Measurements from ENCODE around the gene TLX1. TPM values are rescaled to one million over a fixed set of nuclear protein-coding genes. Genes with fewer than 3 reads are reported as not detected.
"Not testable (repeated sequence)": the region's sequence is repeated elsewhere in the genome, so short reads cannot be mapped to it uniquely, and the experiment has no call there.

The TLX1 gene
- total RNA-seq, 4 donors from 2014 or later, result not detected

DNA sequence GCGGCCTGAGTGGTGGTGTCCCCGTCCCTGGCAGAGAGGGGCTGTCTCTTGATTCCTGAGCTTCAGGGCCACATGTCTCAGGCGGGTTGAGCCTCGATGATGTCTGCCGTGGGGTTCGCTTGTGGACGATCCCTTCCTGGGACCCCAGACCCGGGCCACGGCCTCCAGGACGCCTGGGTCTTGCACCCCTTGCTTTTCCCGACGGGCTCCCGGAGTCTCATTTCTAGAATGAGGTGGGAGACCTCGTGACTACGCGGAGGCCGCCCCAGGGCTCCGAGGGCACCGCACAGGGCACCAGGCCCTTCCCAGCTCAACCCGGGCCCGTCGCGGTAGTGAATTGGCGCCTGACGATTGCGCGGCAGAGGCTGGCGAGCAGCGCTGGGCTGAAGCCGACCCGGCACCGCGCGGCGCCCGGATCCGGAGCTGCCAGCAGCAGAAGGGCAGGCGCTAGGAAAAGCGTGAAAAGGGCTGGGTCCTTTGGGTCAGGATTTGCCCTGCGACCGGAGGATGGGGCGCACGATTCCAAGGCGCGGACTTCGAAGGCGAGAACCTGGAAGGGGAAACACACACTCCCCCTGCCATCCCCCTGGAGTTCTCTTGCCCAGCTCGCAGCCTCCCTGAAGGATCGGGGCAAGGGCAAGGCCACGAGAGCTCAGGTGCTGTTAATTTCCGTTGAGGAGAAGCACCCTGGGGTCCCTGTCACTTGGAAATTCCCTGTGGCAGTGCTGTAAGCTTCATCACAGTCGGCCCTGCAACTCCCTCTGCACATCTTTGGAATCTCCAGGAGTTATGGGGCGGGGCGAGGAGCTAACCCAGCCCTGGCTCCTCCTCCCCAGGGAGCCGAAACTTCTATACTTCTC is 15.5 kb downstream of the TLX1 start:
- Histone ChIP-seq H3K4me1 (peaks cover 0 to 19% of the 10 kb centered on the region in 2 donors), H3K4me3 (replicated peaks in 1 of 3) (no peak overlapping the region)
- intact Hi-C loops (cut with DNase I), result no loop called here

GRCh38 chr10:101151395-101151794 is 20.3 kb downstream of the TLX1 start:
- H3K4me1 ChIP-seq, result peaks cover 0 to 8% of the 10 kb centered on the region in 2 donors
- no peak overlapping the region for H3K4me3 ChIP-seq (replicated peaks in 1 of 3)
- H3K27me3 ChIP-seq, result peaks cover 8% of the 10 kb centered on the region
- TF ChIP-seq, protein P1, sequence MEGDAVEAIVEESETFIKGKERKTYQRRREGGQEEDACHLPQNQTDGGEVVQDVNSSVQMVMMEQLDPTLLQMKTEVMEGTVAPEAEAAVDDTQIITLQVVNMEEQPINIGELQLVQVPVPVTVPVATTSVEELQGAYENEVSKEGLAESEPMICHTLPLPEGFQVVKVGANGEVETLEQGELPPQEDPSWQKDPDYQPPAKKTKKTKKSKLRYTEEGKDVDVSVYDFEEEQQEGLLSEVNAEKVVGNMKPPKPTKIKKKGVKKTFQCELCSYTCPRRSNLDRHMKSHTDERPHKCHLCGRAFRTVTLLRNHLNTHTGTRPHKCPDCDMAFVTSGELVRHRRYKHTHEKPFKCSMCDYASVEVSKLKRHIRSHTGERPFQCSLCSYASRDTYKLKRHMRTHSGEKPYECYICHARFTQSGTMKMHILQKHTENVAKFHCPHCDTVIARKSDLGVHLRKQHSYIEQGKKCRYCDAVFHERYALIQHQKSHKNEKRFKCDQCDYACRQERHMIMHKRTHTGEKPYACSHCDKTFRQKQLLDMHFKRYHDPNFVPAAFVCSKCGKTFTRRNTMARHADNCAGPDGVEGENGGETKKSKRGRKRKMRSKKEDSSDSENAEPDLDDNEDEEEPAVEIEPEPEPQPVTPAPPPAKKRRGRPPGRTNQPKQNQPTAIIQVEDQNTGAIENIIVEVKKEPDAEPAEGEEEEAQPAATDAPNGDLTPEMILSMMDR (IDR thresholded peaks at IDR 0.05), result no peak
- no peak for TF ChIP-seq POLR2A (IDR thresholded peaks at IDR 0.05)
- intact Hi-C loops (cut with DNase I), result no loop called here
- H3K9me3 ChIP-seq, result no peaks in the 10 kb centered on the region
- no peak for DNase-seq
- H3K27ac ChIP-seq, result no peak overlapping the region
- no peaks in the 10 kb centered on the region for H3K36me3 ChIP-seq
- WGBS, 2 donors, result 53 to 58% methylated on average over 4 of the region's 4 CpGs

More for the DNA sequence above, 15.5 kb downstream of the TLX1 start:
- no peak overlapping the region for H3K27ac ChIP-seq
- no peaks in the 10 kb centered on the region for H3K36me3 ChIP-seq
- 0 to 3% methylated on average over 2 to 16 of the region's 55 CpGs for WGBS, 2 donors
- no peak for DNase-seq
- TF ChIP-seq POLR2A (IDR thresholded peaks at IDR 0.05), result no peak
- TF ChIP-seq, protein P1 (IDR thresholded peaks at IDR 0.05), result no peak
- no peaks in the 10 kb centered on the region for H3K9me3 ChIP-seq
- peaks cover 29% of the 10 kb centered on the region for H3K27me3 ChIP-seq

GRCh38 chr10:101152316-101152715 is 21.2 kb downstream of the TLX1 start:
- peaks cover 3% of the 10 kb centered on the region for H3K27me3 ChIP-seq
- TF ChIP-seq, protein P1 (IDR thresholded peaks at IDR 0.05), result no peak
- TF ChIP-seq POLR2A (IDR thresholded peaks at IDR 0.05), result no peak
- no peak overlapping the region for H3K4me3 ChIP-seq (replicated peaks in 1 of 3)
- H3K4me1 ChIP-seq, result no peaks in the 10 kb centered on the region
- H3K36me3 ChIP-seq, result no peaks in the 10 kb centered on the region
- 77 to 82% methylated on average over 3 of the region's 3 CpGs for WGBS, 2 donors
- H3K9me3 ChIP-seq, result no peaks in the 10 kb centered on the region
- no peak for DNase-seq
- no peak overlapping the region for H3K27ac ChIP-seq
- intact Hi-C loops (cut with DNase I), result no loop called here

GRCh38 chr10:101154506-101154905 is 23.4 kb downstream of the TLX1 start:
- H3K4me1 ChIP-seq; H3K36me3 ChIP-seq; H3K4me3 ChIP-seq (replicated peaks in 1 of 3); H3K27me3 ChIP-seq; intact Hi-C loops (cut with DNase I); H3K27ac ChIP-seq; DNase-seq; H3K9me3 ChIP-seq: not testable (repeated sequence)
- WGBS, 2 donors, result 88 to 91% methylated on average over 5 of the region's 5 CpGs

GRCh38 chr10:101155896-101156295 is 24.8 kb downstream of the TLX1 start:
- intact Hi-C loops (cut with DNase I), result no loop called here
- no peaks in the 10 kb centered on the region for H3K36me3 ChIP-seq
- no peaks in the 10 kb centered on the region for H3K9me3 ChIP-seq
- H3K27me3 ChIP-seq, result no peaks in the 10 kb centered on the region
- WGBS, 2 donors, result 18 to 40% methylated on average over 3 of the region's 3 CpGs
- H3K4me1 ChIP-seq, result no peaks in the 10 kb centered on the region
- DNase-seq, result no peak
- TF ChIP-seq, protein P1 (IDR thresholded peaks at IDR 0.05), result no peak
- no peak for TF ChIP-seq POLR2A (IDR thresholded peaks at IDR 0.05)
- no peak overlapping the region for H3K27ac ChIP-seq
- no peak overlapping the region for H3K4me3 ChIP-seq (replicated peaks in 1 of 3)
